ENCODE data around the gene CRELD2.

- TF ChIP-seq, protein P1, sequence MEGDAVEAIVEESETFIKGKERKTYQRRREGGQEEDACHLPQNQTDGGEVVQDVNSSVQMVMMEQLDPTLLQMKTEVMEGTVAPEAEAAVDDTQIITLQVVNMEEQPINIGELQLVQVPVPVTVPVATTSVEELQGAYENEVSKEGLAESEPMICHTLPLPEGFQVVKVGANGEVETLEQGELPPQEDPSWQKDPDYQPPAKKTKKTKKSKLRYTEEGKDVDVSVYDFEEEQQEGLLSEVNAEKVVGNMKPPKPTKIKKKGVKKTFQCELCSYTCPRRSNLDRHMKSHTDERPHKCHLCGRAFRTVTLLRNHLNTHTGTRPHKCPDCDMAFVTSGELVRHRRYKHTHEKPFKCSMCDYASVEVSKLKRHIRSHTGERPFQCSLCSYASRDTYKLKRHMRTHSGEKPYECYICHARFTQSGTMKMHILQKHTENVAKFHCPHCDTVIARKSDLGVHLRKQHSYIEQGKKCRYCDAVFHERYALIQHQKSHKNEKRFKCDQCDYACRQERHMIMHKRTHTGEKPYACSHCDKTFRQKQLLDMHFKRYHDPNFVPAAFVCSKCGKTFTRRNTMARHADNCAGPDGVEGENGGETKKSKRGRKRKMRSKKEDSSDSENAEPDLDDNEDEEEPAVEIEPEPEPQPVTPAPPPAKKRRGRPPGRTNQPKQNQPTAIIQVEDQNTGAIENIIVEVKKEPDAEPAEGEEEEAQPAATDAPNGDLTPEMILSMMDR (IDR thresholded peaks at IDR 0.05), result no peak
- TF ChIP-seq POLR2AphosphoS5 (IDR thresholded peaks at IDR 0.05), result no peak
These were observed 31.5 kb downstream of the CRELD2 start for GRCh38 chr22:49949914-49950292.

Data from suprapubic skin (tissue), 3 donors.